Measurements from ENCODE around the gene IGF1R. TPM values are rescaled to one million over a fixed set of nuclear protein-coding genes. Genes with fewer than 3 reads are reported as not detected.
"Not testable (repeated sequence)": the region's sequence is repeated elsewhere in the genome, so short reads cannot be mapped to it uniquely, and the experiment has no call there.

IGF1R gene
- 7.8 and 14.1 TPM in 2 replicates for total RNA-seq (2014; rRNA removed; shearing (Covaris generic))

- Histone ChIP-seq H3K36me3 (peaks cover 10% of the 10 kb centered on the region), H3K4me1 (replicated peaks) (peaks cover 23% of the 10 kb centered on the region), H3K27me3 (replicated peaks) (peaks cover 40% of the 10 kb centered on the region), H3K27ac (peak within 1 kb of the TSS; percentile 70), H3K4me3 (peak within 1 kb of the TSS; percentile 83), H3K9me3 (replicated peaks) (0 out of 2 replicates have a peak, but pooled peaks cover 2% of the 10 kb centered on the region)
- peak; percentile 85 to 87 for DNase-seq (ENCODE audit: low read depth in 1 of 2, low spot score in 2 of 2)
These were observed at the start of gene IGF1R for GRCh38 chr15:98647774-98648653. Gene IGF1R (plus strand): TSS chr15:98648539. CDS start chr15:98649582, 1,043 bp downstream.

GRCh38 chr15:98599909-98600691, 48.2 kb upstream of the IGF1R start:
- Histone ChIP-seq H3K4me1 (replicated peaks) (peaks cover 12% of the 10 kb centered on the region; the same call in 1 of the 2 replicates), H3K9me3 (replicated peaks) (no peaks in the 10 kb centered on the region), H3K36me3 (no peaks in the 10 kb centered on the region), H3K4me3 (peak overlapping the region; percentile 34), H3K27me3 (replicated peaks) (peaks cover 8% of the 10 kb centered on the region; the same call in 1 of the 2 replicates), H3K27ac (no peak overlapping the region)
- DNase-seq (ENCODE audit: low read depth in 1 of 2, low spot score in 2 of 2): peak; percentile 50 to 55

- H3K27ac ChIP-seq: no peak overlapping the region
- peak in 1 of 2 experiments; percentile 23 for DNase-seq (ENCODE audit: low read depth in 1 of 2, low spot score in 2 of 2)
These were observed 43.4 kb upstream of the IGF1R start for GRCh38 chr15:98604983-98605382.

GRCh38 chr15:98609144-98609852, 39.0 kb upstream of the IGF1R start:
- Histone ChIP-seq H3K9me3 (replicated peaks) (no peaks in the 10 kb centered on the region), H3K27ac (no peak overlapping the region), H3K27me3 (replicated peaks) (no peaks in the 10 kb centered on the region), H3K36me3 (no peaks in the 10 kb centered on the region), H3K4me1 (replicated peaks) (peaks cover 12% of the 10 kb centered on the region), H3K4me3 (no peak overlapping the region)
- peak; percentile 75 to 78 for DNase-seq (ENCODE audit: low read depth in 1 of 2, low spot score in 2 of 2)

More at GRCh38 chr15:98604983-98605382, 43.4 kb upstream of the IGF1R start:
- Histone ChIP-seq H3K4me1 (replicated peaks) (peaks cover 14% of the 10 kb centered on the region), H3K27me3 (replicated peaks) (no peaks in the 10 kb centered on the region), H3K4me3 (no peak overlapping the region), H3K9me3 (replicated peaks) (no peaks in the 10 kb centered on the region), H3K36me3 (no peaks in the 10 kb centered on the region)

- Histone ChIP-seq H3K4me1 (replicated peaks) (peaks cover 12% of the 10 kb centered on the region), H3K27ac (no peak overlapping the region), H3K27me3 (replicated peaks) (no peaks in the 10 kb centered on the region), H3K4me3 (no peak overlapping the region), H3K36me3 (no peaks in the 10 kb centered on the region), H3K9me3 (replicated peaks) (no peaks in the 10 kb centered on the region)
- peak in 1 of 2 experiments; percentile 19 for DNase-seq (ENCODE audit: low read depth in 1 of 2, low spot score in 2 of 2)
These were observed 37.3 kb upstream of the IGF1R start for GRCh38 chr15:98610991-98611390.

- peaks cover 12% of the 10 kb centered on the region for H3K4me1 ChIP-seq (replicated peaks)
- H3K27ac ChIP-seq: no peak overlapping the region
- no peaks in the 10 kb centered on the region for H3K36me3 ChIP-seq
- H3K9me3 ChIP-seq (replicated peaks): no peaks in the 10 kb centered on the region
- no peak overlapping the region for H3K4me3 ChIP-seq
- peak in 1 of 2 experiments; percentile 19 for DNase-seq (ENCODE audit: low read depth in 1 of 2, low spot score in 2 of 2)
- H3K27me3 ChIP-seq (replicated peaks): no peaks in the 10 kb centered on the region
These were observed 36.5 kb upstream of the IGF1R start for GRCh38 chr15:98611808-98612207.

- H3K4me3 ChIP-seq: no peak overlapping the region
- peak in 1 of 2 experiments; percentile 8 for DNase-seq (ENCODE audit: low read depth in 1 of 2, low spot score in 2 of 2)
- H3K9me3 ChIP-seq (replicated peaks): no peaks in the 10 kb centered on the region
- peaks cover 12% of the 10 kb centered on the region for H3K4me1 ChIP-seq (replicated peaks)
- 0 out of 2 replicates have a peak, but pooled peaks cover 3% of the 10 kb centered on the region for H3K27me3 ChIP-seq (replicated peaks)
- no peak overlapping the region for H3K27ac ChIP-seq
- no peaks in the 10 kb centered on the region for H3K36me3 ChIP-seq
These were observed 35.7 kb upstream of the IGF1R start for GRCh38 chr15:98612490-98613110.

- Histone ChIP-seq H3K36me3 (no peaks in the 10 kb centered on the region), H3K4me3 (no peak overlapping the region), H3K4me1 (replicated peaks) (peaks cover 5% of the 10 kb centered on the region), H3K9me3 (replicated peaks) (no peaks in the 10 kb centered on the region), H3K27ac (no peak overlapping the region), H3K27me3 (replicated peaks) (peaks cover 9% of the 10 kb centered on the region)
- DNase-seq (ENCODE audit: low read depth in 1 of 2, low spot score in 2 of 2): peak in 1 of 2 experiments; percentile 13
These were observed 33.7 kb upstream of the IGF1R start for GRCh38 chr15:98614681-98615080.

GRCh38 chr15:98616397-98616796, 31.9 kb upstream of the IGF1R start:
- Histone ChIP-seq H3K36me3 (no peaks in the 10 kb centered on the region), H3K27ac (no peak overlapping the region), H3K9me3 (replicated peaks) (no peaks in the 10 kb centered on the region), H3K4me1 (replicated peaks) (no peaks in the 10 kb centered on the region), H3K4me3 (no peak overlapping the region), H3K27me3 (replicated peaks) (peaks cover 26% of the 10 kb centered on the region)
- DNase-seq (ENCODE audit: low read depth in 1 of 2, low spot score in 2 of 2): peak in 1 of 2 experiments; percentile 32

- Histone ChIP-seq H3K27me3 (replicated peaks) (peaks cover 36% of the 10 kb centered on the region), H3K27ac (no peak overlapping the region), H3K36me3 (no peaks in the 10 kb centered on the region), H3K4me1 (replicated peaks) (no peaks in the 10 kb centered on the region), H3K4me3 (no peak overlapping the region), H3K9me3 (replicated peaks) (no peaks in the 10 kb centered on the region)
- peak in 1 of 2 experiments; percentile 8 for DNase-seq (ENCODE audit: low read depth in 1 of 2, low spot score in 2 of 2)
These were observed 30.9 kb upstream of the IGF1R start for GRCh38 chr15:98617328-98617980.

- peaks cover 48% of the 10 kb centered on the region for H3K27me3 ChIP-seq (replicated peaks)
- not testable (repeated sequence) for H3K4me1 ChIP-seq (replicated peaks); H3K9me3 ChIP-seq (replicated peaks); H3K27ac ChIP-seq; H3K36me3 ChIP-seq; DNase-seq (ENCODE audit: low read depth in 1 of 2, low spot score in 2 of 2); H3K4me3 ChIP-seq
These were observed 29.8 kb upstream of the IGF1R start for GRCh38 chr15:98618576-98618975.

GRCh38 chr15:98620020-98620419, 28.3 kb upstream of the IGF1R start:
- Histone ChIP-seq H3K27me3 (replicated peaks) (peaks cover 62% of the 10 kb centered on the region), H3K4me3 (no peak overlapping the region), H3K9me3 (replicated peaks) (no peaks in the 10 kb centered on the region), H3K4me1 (replicated peaks) (no peaks in the 10 kb centered on the region), H3K27ac (no peak overlapping the region), H3K36me3 (no peaks in the 10 kb centered on the region)
- DNase-seq (ENCODE audit: low read depth in 1 of 2, low spot score in 2 of 2): peak in 1 of 2 experiments; percentile 17
